Activated CD8-positive, alpha-beta memory T cell treated with anti-CD3 and anti-CD28 coated beads, Interleukin-2, amount 50 U/mL, for 1 hour (primary cell): ENCODE data around the gene RIPOR3.
"Not testable (repeated sequence)": the region's sequence is repeated elsewhere in the genome, so short reads cannot be mapped to it uniquely, and the experiment has no call there.

Experiments
- DNase-seq: peaks from one replicate; pipeline ENCODE4 v3.0.0-alpha.2; 2020; ENCODE audit errors: extremely low read depth

Gene RIPOR3

GRCh38 chr20:50572938-50573777 lies 118.2 kb downstream of the RIPOR3 start:
- DNase-seq: no peak

GRCh38 chr20:50571466-50571865 lies 119.9 kb downstream of the RIPOR3 start:
- no peak for DNase-seq

GRCh38 chr20:50569864-50570836 lies 121.2 kb downstream of the RIPOR3 start:
- DNase-seq: no peak

- DNase-seq: not testable (repeated sequence)
These were observed 121.9 kb downstream of the RIPOR3 start for GRCh38 chr20:50569487-50569863.

DNA sequence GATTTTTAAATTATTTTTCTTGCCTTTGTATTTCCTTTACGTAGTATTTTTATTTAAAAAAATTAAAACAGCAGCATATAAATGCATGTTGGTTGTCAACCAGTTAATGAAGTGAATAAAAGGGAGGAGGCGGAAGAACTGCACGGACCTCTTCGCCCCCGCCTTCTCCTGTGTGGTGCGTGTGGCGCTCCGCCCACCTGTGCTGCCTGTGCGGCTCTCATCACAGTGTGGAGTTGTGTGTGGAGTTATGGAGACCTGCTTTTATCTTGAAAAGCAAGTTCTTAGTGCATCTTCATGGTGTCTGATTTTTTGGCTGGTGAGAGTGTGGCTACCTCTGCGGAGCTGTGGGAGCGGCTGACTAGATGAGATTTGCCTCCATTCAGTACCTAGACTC lies 122.8 kb downstream of the RIPOR3 start:
- no peak for DNase-seq

GRCh38 chr20:50567860-50568548 lies 123.3 kb downstream of the RIPOR3 start:
- DNase-seq: no peak

GRCh38 chr20:50565871-50566270 lies 125.5 kb downstream of the RIPOR3 start:
- DNase-seq: no peak

GRCh38 chr20:50565383-50565782 lies 126.0 kb downstream of the RIPOR3 start:
- no peak for DNase-seq

- no peak for DNase-seq
These were observed 128.0 kb downstream of the RIPOR3 start for GRCh38 chr20:50563133-50563944.

DNA sequence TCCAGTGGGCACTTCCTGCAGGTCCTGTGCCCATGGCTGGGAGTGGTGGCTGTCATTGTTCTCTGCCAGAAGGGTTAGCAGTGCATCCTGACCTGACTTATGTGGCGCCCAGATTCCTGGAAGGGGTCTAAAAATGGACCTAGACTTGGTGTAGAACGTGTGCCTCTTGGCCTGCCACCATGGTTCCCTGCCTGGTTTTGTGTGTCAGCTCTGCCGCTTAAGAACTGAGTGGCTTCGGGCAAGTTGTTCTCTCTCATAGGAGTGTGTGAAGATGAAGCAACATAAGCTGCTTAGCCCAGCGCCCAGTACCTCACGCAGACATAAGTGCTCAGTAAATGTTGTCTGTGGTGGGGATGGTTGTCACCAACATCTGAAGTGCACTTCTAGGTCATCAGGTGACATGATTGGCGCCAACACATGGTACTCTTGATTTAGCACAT lies 129.1 kb downstream of the RIPOR3 start:
- DNase-seq: no peak

DNA sequence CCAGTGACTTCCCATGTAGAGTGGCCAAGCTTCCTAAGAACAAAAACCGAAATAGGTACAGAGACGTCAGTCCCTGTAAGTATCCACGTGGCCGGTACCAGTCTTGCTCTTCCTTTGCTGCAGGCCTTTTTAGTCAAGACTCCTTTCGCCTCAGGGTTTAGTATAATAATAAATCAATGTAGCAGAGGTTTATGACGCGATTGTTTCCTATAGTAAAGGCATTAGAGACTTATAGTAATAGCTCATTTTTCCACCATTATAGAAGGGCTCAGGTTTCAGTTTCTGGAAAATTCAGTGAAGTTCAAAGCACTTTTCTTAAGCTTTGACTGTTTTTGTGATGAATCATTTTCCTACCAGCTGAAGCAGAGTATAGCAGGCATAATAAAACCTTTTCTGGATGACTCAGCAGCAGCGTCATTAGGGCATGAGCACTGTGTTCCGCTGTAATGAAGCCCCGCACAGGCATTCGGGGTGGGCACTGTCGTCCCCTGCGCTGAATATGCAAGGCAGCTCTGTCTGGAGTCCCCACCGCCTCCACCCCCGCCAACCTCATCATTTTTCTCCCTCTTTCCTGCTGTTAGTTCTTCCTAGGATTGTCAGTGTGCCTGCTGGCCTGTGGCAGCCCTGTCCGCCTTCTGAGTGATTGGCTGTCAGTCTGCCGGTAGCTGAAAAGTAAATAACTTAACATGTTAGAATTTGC lies 129.8 kb downstream of the RIPOR3 start:
- no peak for DNase-seq

DNA sequence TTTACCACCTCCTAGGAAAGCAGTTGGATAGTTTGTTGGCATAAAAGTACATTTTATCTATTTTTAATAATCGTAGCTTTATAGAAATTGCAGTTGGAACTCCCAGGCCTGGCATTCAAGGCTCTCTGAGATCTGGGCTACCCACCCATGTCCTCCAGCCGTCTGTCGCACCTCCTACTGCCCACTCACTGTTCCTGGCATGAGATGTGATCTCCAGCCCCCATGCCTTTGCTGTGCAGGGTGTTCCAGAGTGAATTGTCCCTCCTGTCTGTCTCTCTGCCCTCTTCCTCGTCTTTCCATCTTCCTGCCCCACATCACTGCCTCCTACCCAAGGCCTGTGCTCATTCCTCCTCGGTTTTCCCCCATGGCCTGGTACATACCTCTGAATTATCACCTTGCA lies 130.5 kb downstream of the RIPOR3 start:
- no peak for DNase-seq

- DNase-seq: no peak
These were observed 131.3 kb downstream of the RIPOR3 start for GRCh38 chr20:50559856-50560638.

GRCh38 chr20:50559149-50559548 lies 132.2 kb downstream of the RIPOR3 start:
- no peak for DNase-seq

DNA sequence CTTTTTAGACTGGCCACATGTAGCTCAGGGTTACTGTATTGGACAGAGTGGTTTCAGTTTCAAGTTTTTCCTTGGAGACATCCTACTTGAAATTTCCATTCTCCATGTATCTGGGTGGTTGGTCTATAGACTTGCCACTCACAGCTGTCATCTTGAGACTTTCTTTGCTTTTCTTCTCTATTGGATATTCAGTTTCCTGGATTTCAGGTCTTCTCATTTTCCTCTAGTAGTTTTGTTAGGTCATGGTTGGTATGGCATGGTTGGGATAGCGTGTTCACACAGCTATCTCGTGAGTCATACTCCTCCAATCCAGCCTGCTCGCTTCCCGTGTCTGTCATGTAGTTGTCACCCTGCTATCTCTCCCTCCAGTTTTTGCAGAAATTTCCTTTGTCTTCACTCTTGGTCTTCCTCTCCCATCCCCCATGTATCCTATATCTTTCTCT lies 132.8 kb downstream of the RIPOR3 start:
- no peak for DNase-seq

GRCh38 chr20:50557549-50558134 lies 133.7 kb downstream of the RIPOR3 start:
- DNase-seq: no peak

GRCh38 chr20:50555662-50556061 lies 135.7 kb downstream of the RIPOR3 start:
- DNase-seq: no peak

DNA sequence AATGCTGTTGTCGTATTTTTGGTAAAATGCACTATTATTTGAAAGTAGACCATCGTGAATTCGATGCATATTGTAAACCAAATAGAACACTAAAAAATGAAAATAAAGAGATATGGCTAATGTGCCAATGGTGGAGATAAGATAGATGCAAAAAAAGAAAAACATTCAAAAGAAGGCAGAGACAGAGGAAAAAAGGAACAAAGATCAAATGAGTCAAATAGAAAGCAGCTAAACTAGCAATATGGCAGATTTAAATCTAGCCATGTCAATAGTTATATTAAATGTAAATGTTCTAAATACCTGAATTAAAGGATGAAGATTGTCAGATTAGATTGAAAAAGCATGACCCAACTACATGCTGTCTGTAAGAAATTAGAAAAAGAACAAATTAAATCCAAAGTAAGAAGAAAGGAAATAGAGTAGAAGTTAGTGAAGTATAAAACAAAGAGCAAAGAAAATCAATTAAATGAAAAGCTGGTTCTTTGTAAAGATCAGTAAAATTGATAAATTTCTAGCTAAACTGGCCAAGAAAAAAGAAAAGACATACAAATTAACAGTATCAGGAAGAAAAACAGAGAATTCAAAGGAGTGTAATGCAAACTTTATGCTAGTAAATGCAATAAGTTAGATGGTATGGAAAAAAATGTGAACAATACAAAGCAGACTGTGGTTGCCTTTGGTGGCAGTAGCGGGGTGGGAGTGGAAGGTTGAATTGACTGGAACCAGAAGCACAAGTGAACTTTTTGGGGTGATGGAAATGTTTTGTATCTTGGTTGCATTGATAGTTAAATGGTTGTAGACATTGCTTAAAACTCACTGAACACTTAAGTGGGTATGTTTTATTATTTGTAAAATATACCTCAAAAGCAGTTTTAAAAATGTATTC lies 136.4 kb downstream of the RIPOR3 start:
- no peak for DNase-seq
